ENCODE measurements around the gene NSMCE4A. TPM values are rescaled to one million over a fixed set of nuclear protein-coding genes. Genes with fewer than 3 reads are reported as not detected.
A peak's percentile ranks its signal among the peaks of the same experiment; 100 is the strongest.
"Not testable (repeated sequence)": the region's sequence is repeated elsewhere in the genome, so short reads cannot be mapped to it uniquely, and the experiment has no call there.

NSMCE4A gene, protein sequence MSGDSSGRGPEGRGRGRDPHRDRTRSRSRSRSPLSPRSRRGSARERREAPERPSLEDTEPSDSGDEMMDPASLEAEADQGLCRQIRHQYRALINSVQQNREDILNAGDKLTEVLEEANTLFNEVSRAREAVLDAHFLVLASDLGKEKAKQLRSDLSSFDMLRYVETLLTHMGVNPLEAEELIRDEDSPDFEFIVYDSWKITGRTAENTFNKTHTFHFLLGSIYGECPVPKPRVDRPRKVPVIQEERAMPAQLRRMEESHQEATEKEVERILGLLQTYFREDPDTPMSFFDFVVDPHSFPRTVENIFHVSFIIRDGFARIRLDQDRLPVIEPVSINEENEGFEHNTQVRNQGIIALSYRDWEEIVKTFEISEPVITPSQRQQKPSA
- 62.9 and 86.0 TPM in 2 replicates for total RNA-seq (2014; rRNA removed; shearing (Covaris generic))

DNA sequence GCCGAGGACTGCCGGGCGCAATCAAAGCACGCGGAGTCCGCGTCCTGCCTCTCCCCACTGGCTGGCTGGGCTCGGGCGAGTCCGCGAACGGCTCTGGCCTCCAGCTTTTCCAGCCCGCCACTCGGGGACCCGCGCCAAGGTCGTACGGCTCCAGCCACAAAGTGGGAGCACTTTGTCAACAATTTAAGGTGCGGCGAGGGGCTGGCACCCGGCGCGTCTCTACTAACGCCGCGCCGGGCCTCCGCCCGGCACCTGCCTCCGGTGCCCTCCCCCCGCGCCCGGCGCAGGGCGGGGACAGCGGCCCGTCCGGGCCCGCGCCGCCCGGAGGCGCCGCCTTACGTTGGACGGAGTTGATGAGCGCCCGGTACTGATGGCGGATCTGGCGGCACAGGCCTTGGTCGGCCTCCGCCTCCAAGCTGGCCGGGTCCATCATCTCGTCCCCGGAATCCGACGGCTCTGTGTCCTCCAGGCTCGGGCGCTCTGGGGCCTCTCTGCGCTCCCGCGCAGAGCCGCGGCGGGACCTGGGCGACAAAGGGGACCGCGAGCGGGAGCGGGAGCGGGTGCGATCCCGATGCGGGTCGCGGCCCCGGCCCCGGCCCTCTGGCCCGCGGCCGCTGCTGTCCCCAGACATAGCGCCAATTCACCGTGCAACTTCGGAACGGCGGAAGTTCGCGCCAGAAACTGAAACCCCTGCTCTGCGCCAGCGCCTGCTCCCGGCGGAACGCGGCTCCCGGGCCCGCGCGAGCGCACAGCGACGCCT is at the start of gene NSMCE4A:
TSS of gene NSMCE4A (minus strand) at position 683 of the 760 bp plus-strand sequence. CDS start at position 631, 52 bp downstream.
- peak; percentile 76 for DNase-seq (ENCODE audit: low read depth)

DNA sequence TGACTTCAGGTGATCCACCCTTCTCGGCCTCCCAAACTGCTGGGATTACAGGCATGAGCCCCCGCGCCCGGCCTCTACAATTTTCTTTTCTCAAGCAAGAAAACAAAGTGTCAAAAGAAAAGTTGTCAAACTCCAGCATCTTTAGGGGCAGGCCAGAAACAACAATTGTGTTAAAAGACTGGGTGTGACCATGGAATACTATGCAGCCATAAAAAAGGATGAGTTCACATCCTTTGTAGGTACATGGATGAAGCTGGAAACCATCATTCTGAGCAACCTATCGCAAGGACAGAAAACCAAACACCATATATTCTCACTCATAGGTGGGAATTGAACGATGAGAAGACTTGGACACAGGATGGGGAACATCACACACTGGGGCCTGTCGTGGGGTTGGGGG is 48.2 kb upstream of the NSMCE4A start:
- DNase-seq (ENCODE audit: low read depth), result not testable (repeated sequence)

DNA sequence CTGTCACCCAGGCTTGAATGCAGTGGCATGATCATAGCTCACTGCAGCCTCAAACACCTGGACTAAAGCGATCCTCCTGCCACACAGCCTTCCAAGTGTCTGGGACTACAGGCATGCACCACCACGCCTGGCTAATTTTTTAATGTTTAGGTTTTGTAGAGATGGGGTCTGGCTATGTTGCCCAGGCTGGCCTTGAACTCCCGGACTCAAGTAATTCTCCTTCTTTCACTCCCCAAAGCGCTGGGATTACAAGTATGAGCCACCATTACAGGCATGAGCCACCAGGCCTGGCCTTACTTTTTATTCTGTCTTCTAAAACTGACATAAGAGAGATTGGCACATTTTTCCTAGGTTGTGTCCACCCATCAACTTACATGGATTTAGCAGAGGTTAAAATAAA is 47.3 kb upstream of the NSMCE4A start:
- DNase-seq (ENCODE audit: low read depth), result no peak

GRCh38 chr10:122021828-122022227 is 46.8 kb upstream of the NSMCE4A start:
- no peak for DNase-seq (ENCODE audit: low read depth)

DNA sequence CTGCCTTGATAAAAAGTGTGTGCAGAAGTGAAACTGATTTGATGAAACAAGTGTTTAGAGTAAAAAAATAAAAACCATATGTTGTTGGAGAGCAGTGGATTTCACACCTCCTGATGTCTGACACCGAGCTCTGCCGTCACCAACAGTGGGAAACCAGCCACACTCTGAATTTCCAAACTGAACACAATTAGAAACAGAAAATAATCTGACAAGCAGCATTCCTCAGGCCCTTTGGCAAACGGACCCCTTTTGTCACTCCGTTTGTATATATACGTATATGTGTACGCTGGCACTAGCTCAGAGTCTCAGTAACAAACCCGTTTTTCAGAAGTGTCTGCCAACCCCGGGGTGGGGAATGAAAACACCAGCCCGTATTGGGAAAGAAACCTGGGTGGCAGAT is 46.4 kb upstream of the NSMCE4A start:
- no peak for DNase-seq (ENCODE audit: low read depth)

DNA sequence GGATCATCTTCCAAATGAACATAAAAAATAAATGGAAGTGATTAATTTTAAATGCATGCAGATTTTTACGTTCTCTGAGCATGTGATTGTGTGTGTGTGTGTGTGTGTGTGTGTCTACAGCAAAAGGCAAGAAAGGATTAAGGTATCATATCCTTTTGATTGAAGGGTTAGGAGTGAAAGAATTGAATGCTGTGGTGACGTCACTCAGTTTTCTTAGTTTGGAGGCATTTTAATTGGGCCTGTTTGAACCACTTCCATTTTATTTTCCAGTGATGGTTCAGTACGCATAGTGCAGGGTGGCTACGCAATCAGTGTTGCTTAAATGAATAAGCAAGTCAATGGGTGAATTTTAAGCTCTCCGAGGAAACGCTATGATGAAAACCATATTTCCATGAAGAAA is 45.2 kb upstream of the NSMCE4A start:
- no peak for DNase-seq (ENCODE audit: low read depth)

- DNase-seq (ENCODE audit: low read depth), result no peak
These were observed 44.5 kb upstream of the NSMCE4A start for GRCh38 chr10:122019414-122019975.

DNA sequence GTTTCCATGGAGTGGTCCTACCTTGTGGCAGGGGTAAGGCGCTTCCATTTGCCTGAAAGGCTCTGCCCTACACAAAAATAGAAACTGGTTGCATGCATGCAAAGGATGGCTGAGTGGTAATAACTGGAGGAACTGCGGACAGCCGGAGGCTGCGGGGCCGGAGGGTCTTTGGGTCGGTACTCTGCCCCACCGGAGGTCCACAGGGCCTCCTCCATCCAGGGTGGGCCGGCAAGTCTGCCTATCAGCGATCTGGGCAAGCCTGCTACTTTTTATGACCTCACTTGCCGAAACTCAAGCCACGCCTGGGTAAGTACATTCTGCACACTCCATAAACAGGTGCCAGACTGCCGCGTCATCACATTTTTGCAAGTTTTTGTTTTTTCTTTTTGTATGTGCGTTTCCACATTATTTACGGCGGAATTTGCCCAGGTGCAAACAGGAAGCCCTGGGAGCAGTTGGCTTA is 44.0 kb upstream of the NSMCE4A start:
- no peak for DNase-seq (ENCODE audit: low read depth)

DNA sequence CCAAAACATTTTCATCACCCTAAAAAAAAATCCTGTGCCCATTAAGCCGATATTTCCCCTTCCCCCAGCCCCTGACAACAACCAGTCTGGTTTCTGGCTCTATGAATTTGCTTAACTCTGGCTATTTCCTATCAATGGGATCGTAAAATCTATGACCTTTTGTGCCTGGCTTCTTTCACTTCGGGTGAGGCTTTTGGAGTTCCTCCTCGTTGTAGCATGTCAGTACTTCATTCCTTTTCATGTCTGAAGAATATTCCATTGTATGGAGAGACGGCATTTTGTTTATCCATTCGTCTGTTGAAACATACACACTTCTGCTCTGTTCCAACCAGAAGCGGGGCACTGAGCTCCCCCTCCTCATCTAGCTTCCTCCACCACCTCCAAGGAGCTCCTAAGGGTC is 43.5 kb upstream of the NSMCE4A start:
- no peak for DNase-seq (ENCODE audit: low read depth)

- DNase-seq (ENCODE audit: low read depth), result not testable (repeated sequence)
These were observed 42.9 kb upstream of the NSMCE4A start for GRCh38 chr10:122017926-122018325.

- DNase-seq (ENCODE audit: low read depth), result no peak
These were observed 39.7 kb upstream of the NSMCE4A start for GRCh38 chr10:122014652-122015248.

DNA sequence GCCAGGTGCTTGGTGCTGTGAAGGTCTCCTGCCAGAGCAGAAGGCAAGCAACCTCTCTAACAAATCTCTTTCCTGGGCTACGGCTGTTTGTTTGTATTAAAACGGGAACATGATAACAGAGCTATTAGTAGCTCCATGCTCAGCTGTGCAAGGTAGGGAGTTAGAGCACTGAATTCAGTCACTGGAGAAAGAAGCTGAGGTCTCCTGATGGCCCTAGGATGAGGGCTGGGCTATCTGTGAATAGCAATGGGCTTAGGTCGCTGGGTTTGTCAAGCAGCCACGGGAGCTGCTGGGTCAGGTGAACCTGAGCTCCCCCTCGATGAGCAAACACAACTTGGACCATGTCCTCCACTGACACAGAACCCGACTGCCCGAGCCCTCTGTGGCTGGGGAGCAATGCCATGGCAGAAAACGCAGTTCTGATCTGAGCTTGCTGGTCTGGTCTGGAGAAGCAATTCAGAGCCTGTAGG is 38.3 kb upstream of the NSMCE4A start:
- no peak for DNase-seq (ENCODE audit: low read depth)

- no peak for DNase-seq (ENCODE audit: low read depth)
These were observed 37.7 kb upstream of the NSMCE4A start for GRCh38 chr10:122012731-122013130.

GRCh38 chr10:122010405-122011050 is 35.5 kb upstream of the NSMCE4A start:
- peak; percentile 30 for DNase-seq (ENCODE audit: low read depth)

GRCh38 chr10:122007415-122007814 is 32.4 kb upstream of the NSMCE4A start:
- no peak for DNase-seq (ENCODE audit: low read depth)

DNA sequence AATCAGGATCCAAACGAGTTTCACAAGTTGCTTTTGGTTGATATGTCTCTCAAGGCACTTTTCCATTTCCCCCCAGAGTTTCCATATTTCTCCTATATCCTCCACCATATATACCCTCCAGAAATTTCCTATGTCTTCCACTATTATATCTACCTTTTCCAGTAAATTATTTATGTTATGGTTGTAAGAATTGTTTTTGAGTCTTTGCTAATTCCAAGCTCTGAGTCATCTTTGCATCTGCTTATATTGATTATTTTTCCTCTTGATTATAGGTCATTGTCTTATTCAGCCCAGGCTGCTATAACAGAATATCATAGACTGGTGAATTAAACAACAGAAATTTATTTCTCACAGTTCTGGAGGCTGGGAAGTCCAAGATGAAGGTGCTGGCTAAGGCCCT is 26.7 kb upstream of the NSMCE4A start:
- DNase-seq (ENCODE audit: low read depth), result no peak

GRCh38 chr10:121999301-121999700 is 24.3 kb upstream of the NSMCE4A start:
- no peak for DNase-seq (ENCODE audit: low read depth)

DNA sequence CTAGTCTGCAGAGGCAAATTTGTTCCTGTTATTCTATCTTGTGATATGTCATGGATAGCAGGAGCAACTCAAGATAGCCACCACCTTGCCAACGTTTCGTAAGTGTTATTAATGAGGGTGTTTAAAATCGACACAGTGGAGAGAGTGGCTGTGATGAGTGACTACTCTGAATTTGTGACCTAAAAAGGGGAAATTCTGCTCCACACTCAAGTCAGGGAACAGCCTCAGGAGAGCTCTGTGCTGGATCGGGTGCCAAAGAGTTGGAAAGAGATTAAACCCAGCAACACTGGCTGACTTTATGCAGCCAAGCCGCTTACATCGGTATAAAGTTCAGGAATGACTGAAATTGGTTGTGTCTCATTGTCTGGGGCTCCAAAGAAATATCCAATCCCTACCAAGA is 23.4 kb upstream of the NSMCE4A start:
- no peak for DNase-seq (ENCODE audit: low read depth)

DNA sequence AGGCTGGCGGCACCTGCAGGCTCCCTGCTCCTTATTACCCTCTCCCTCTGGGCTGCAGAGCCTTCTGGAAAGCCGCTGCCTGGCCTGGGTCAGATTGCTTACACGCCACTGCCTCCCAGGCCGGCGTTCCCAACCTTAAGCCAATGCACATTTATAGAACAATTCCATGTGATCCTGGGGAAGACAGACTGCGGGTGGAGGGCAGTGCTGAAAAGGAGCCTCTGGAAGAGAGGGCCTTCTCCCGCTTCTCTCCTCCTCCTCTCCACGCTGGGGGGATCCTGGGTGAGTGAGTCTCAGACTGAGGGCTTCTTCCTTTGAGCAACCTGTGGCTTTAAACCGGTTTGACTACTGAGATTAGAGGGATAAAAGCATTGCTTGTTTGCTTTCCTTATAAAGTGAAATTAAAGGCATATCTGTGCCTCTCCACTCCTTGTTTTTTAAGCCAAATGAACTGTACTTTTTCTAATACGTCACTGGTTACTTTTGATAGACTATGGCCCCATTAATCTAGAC is 19.5 kb upstream of the NSMCE4A start:
- DNase-seq (ENCODE audit: low read depth), result no peak

DNA sequence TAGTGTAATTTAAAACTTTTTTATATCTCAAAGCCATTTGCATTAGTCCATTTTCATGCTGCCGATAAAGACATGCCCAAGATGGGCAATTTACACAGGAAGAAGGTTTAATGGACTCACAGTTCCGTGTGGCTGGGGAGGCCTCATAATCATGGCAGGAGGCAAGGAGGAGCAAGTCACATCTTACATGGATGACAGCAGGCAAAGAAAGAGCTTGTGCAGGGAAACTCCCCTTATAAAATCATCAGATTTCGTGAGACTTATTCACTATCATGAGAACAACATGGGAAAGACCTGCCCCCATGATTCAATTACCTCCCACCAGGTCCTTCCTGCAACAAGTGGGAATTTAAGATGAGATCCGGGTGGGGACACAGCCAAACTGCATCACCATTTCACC is 16.7 kb upstream of the NSMCE4A start:
- not testable (repeated sequence) for DNase-seq (ENCODE audit: low read depth)

GRCh38 chr10:121990015-121990677 is 15.1 kb upstream of the NSMCE4A start:
- DNase-seq (ENCODE audit: low read depth), result peak; percentile 9
